ENCODE results near the gene AP2S1.
"Not testable (repeated sequence)": the region's sequence is repeated elsewhere in the genome, so short reads cannot be mapped to it uniquely, and the experiment has no call there.

AP2S1 gene

DNA sequence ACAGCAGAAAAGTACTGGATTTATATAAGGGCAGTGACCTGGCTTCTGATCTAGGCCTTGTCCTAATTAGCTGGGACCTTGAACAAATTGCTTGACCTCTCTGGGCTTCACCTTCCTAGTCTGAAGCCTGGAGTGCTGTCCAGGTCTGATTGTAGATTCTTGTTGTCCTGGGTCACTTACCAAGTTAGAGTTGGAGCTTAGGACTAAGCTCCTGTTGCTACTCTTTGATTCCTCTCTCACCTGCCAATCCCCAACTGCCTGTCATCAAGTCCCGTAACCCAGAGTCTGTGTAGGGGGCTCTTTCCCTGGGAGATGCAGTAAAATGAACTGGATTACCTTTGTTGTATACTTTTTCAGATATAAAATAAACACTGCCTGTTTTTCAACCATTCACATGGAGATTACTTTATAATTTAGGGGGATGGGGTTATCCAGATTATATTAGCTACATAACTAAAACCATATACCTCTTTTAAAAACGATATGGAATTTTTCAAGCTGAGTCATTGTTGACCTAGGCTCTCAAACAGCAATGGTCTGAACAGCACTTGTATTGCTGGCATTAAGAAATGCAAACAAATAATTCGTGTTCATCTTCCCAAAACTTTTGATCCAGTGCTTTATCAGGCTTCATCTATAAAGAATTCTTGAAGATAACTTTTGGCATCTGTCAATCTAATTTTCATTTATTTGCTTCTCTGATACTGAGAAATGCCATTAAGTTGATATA lies 15.9 kb upstream of the AP2S1 start:
- no peak for DNase-seq

DNA sequence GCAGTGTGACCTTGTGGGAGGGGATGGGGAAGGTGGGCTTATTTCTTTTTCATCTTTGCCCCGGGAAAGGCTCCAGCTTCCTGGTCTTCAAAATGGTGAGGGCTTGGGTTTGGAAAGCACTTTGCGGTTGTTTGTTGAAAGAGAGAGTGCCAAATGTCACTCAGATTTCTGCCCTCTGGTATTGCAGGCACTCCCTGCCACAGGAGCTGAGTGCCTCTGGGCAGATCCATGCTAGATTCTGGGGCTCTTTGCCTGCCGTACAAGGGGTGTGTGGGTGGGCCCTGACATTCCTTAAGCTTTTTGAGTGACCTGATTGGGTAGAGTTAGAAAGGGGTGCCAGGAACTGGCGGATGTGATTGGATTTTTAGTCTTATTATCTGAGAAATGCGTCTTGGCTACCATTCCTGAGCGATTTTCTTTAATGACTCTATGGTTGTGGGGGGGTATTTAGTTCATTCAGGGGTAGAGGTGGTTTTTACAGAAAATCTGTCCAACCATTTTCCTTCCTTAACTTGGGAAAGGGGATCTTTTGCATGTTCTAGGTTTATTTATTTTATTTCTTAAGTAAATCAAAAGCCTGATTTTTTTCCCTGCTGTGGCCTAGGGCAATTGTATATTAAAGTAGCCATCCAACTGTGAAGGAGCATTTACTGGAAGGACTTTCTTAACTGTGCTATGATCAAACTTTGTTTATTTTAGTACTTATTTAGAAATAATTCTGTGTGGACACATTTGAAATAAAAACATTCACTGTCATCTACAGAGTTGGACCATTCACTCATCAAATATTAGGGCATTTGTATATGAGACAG lies 13.4 kb upstream of the AP2S1 start:
- peak; percentile 29 for DNase-seq

DNA sequence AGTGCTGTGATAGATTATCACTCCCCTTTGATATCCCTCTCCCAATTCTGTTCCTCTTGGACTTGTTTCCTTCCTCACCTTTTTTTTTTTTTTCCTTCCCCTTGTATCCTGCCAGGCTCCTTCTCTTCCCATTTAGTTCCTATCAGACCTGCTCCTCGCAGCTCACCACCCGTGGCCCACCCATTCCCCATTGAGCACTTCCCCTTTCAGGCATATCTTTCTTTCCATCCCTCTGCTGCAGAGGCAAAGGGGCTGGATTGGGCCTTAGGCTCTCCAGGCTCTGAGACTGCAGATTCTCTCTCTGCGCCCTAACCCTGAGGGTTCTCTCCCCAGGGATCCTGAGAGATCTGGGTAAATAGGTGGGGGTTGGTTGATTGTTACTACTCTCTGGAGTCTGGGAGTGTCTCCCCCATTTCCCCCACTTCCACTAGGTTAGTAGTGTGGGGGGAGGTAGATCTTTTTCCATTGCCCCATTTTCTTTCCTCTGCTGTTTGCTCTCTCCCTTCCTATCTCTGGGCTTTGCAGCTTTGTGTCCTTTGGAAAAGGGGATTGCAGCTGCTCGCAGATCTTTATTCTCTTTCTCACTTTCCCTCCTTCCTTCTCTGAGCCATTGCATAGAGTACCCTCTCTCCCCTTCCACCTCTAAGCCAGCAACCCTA lies 12.5 kb upstream of the AP2S1 start:
- no peak for DNase-seq

DNA sequence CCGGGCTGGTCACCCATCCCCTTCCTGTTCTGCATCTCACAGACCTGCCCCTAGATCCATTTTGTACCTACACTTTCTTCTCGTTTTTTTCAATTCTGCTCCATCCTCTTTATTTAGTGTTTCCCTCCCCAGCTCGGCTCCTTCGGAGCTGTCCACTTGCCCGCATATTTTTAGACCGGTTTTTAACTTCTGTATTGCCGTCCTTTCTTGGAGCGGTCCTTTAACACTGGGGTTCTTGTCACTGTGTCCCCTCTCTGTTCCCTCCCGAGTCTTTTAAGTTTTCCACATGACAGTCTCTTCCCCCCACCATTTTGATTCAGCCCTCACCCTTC lies 11.8 kb upstream of the AP2S1 start:
- DNase-seq = no peak

DNA sequence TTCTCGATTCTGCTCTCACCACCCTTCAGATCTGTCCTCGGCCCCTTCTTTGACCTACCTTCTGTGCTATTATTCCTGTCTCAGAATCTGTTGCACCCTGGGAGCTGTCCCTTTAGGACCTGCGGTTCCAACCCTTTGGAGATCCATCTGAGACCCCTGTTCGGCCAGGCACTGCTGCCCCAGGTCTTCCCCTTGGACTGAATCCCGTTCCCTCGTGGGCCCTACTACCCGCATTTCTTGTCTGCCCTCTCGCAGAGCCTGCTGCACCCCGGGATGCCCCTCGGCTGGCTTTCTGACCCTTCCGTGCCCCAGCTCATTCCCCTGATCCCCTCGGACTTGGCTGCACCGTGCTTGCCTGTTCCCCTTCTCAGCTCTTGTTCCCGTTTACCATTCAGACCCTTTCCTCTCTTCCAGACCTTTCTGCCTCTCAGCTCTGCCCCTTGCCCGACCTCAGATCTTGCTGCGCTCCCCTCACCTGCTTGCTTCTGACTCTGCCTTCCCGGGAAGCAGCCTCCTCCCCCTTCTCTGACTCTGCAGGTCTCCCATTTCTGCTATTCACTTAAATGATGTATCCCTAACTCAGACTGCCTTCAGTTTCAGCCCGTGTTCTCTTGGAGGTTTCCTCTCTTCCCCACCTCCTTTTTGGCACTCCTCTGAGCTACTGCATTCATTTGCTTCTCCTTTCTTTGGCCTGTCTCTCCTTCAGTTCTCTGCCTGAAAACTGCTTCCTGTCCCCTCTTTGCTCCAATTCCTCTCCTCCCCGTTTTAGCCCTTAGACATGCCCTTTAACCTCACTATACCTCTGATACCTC lies 11.3 kb upstream of the AP2S1 start:
- no peak for DNase-seq

DNA sequence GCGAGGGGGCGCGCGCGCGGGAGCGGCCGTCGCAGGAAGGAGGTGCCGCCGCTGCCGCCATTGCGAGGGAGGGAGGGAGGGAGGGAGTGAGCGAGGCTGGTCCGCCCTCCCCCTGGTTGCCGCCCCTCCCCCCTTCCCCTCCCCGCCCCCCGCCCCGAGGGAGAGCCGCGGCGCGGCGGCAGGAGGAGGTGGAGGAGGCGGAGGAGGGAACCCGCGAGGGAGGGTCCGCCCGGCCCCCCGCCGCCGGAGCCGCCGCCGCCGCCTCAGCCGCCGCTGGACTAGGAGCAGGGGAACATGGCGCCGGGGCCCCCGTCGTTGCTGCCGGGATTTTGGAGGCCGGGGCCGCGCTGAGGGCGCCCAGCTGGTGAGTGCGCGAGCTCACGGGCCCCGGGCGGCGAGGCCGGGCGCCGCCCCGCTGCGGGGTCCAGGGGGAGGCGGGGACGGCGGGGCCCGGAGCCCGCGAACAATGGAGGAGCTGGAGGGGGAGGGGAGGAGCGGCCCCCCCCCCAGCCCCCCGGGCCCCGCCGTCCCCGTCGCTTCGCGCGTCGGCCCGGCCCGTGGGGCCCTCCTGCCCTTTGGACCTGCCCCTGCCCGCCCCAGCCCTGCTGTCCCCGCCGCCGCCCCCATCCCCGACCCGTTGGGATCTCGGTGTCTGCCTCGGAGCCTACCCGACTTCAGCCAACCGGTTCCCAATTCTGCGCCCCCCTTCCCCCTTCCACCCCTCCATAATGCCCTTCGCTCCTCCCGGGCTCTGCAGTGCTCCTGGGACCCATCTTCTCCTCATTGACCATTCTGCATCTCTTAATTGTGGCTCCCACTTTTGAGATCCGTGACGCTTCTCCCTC lies 10.4 kb upstream of the AP2S1 start, which contains the start of gene ARHGAP35:
TSS of gene ARHGAP35 (plus strand) at position 152 of the 845 bp plus-strand sequence. CDS start 57,679 bp downstream, outside the sequence.
- DNase-seq = no peak

DNA sequence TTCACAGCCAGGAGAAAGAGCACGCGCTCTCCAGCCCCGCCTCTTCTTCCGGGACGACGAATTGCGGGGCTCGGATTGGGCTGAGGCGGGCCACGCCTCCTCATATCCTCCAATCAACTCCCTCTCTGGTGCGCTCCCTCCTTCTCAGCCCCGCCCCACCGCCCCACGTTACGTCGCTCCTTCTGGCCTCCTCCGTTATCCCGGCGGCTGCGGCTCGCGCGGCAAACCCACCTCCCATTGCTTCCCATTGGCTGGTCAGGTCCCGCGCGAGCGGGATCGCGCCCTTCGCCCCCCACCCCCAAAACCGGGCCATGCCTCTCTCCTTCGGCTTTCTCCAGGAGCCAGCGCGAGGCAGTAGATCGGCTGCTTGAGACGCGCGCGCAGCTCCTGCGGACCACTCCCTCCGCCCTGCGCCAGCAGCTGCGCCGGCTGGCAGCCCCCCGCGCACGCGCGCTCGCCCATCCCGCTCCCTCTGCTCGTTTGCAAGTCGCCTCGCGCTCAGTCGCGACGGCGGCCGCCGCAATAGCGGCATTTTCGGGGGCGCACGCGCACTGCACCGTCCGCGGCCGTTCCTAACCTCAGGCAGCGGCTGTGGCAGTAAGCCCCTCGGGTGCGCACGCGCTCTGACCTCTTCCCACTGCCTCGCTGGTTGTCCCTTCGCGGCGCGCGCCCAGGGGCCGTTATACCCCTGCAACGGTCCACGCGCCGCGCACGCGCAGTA lies 9.6 kb upstream of the AP2S1 start:
- peak; percentile 99 for DNase-seq

DNA sequence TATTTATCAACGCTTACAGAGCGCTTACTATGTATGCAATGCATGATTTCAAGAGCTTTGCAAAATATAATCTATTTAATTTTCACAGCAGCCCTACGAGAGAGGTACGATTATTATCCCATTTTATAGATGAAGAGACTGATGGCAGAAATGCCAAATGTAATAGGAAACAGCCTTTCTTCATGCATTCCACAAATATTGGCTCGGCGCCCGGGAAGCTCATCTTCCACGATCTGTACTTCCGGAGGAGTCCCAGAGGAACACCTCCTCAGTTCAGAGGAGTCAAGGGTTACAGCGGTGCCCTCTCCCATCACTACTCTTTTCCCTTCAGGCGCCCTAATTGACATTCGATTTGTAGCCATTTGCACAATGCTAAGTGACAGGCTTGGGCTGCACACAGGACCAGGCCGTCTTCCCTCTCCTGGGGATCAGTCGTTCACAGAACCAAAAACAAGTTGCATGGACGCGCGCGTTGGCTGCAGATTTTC lies 9.0 kb upstream of the AP2S1 start:
- peak; percentile 89 for DNase-seq

DNA sequence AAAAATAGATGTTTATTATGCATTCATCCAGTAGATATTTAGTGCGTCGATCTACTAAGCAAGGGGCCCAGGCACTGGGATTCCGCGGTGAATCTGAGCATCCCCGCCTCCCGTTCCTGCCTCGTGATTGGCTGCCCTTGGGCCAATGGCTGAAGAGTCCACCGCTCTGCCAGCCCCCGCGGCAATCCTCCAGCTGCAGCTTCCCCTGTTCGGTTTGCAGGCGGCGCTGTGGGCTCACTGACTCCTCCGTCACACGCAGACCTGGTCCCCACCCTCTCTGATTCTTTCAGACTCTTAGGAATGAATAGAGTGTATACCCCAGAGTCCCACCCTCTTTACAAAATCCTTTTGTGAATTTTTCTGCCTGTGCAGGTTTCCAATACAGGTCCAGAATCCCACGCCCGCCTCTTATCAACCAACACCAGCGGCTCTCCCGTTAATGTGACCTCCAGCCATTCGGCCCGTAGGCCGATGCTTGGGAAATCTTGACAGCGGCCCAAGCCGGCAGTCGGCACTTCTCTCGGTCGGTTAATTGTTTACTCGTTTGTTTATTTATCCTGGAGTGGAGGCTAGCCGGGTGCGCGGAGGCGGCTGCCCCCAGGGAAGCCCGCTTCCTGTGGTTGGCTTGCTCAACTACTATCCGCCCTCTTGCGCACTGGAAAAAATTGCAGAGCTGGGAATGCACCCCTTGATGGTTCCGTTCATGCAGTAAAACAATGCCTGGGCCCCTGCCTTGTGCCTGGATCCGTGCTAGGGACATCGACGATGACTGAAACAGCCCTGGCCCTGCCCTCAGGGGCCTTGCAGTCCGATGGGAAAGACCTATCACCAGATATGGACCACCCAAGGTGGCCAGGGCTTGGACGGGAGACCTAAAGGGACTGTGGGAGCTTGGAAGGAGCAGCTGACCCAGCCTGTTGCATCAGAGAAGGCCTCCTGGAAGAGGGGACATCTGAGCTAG lies 5.7 kb upstream of the AP2S1 start:
- peak; percentile 82 for DNase-seq

DNA sequence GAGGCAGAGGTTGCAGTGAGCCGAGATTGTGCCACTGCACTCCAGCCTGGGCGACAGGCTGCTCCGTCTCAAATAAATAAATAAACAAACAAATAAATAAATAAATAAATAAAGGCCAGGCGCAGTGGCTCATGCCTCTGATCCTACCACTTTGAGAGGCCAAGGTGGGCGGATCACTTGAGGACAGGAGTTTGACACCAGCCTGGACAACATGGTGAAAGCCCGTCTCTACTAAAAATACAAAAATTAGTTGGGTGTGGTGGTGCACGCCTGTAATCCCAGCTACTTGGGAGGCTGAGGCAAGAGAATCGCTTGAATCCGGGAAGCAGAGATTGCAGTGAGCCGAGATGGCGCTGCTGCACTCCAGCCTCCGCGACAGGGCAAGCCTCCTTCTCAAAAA lies 4.1 kb upstream of the AP2S1 start:
- DNase-seq = not testable (repeated sequence)

DNA sequence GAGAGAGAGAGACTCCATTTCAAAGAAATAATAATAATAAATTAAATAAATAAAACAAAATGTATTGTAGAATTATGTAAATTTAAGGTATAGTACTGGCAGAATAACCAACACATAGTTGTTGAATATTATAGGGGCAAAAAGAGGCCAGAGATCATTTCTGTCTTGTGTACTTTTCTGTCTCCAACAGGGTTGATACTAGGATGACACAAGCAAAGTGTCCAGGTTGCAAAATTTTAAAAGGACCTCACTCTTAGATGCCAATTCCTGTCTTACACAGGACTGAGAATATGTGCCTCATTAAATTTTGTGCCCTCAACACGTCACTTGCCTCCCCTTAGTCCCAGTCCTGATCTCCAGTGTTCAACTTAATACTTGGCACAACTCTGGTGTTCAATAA lies 2.2 kb upstream of the AP2S1 start:
- no peak for DNase-seq

DNA sequence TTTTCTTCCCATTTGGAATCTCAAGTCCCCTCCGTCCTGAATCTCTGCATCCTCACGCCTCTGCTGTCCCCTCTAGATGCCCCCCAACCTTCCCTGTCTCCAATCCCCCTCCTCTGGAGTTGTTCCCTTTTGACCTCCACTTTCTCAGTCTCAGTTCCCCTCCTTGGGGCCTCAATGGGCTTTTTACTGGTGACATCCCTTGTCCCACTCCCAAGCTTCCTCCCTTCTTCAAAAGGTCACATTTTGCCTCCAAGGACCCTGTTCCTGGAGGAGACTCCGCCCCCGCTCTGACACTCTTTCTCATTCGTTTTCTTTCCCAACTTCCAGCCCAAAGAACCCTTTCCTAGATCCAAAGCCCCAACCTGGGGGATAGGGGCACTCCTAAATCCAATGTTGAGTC lies 1.0 kb downstream of the AP2S1 start:
- DNase-seq = no peak

DNA sequence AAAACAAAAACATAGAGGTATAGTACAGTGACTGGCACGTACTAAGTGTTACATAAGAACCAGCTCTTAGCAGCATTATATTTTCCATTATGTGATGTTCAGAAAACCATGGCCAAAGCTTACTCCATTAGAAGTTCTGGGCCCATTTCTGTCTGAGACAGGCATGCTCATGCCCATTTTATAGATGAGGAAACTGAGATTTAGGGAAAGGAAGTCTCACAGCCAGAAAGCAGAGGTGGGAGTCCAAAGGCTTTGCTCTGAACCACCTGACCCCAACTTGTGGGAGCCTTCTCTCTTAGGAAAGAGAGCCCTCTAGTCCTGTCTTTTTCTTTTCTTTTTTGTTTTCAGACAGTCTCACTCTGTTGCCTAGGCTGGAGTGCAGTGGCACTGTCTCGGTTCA lies 2.3 kb downstream of the AP2S1 start:
- DNase-seq = no peak

DNA sequence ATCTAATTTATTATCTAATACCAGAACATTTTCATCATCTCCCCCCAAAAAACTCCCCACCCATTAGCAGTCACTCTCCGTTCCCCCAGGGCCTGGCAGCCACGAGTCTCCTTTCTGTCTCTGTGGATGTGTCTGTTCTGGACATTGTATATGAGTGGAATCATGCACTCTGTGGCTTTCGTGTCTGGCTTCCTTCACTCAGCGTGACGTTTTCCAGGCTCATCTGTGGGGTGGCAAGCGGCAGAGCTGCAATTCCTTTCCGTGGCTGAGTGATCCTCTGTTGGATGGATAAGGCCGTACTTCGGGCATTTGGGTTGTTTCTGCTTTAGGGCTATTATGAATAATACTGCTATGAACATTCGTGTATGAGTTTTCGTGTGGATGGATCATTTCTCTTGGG lies 3.1 kb downstream of the AP2S1 start:
- DNase-seq = no peak

DNA sequence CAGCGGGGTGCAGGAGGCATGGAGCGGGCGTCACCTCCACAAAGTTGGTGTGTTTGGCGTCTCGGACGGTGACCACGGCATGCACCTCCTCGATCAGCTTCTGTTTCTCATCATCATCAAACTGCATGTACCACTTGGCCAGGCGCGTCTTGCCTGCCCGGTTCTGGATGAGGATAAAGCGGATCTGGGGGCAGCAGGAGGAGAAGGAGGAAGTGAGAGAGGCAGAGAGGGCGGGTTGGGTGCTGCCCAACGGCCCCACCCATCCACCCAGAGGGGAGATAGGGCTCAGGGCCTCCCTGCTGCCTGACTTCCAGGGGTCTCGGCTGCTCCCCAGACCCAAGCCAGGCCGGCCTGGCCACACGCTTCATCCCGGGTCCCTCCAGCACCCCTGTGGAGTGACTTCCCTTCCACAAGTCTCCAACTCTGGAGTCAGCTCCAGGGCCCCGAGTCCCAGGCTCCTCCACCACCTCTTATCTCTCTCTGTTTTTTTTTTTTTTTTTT lies 4.6 kb downstream of the AP2S1 start:
- DNase-seq = no peak

DNA sequence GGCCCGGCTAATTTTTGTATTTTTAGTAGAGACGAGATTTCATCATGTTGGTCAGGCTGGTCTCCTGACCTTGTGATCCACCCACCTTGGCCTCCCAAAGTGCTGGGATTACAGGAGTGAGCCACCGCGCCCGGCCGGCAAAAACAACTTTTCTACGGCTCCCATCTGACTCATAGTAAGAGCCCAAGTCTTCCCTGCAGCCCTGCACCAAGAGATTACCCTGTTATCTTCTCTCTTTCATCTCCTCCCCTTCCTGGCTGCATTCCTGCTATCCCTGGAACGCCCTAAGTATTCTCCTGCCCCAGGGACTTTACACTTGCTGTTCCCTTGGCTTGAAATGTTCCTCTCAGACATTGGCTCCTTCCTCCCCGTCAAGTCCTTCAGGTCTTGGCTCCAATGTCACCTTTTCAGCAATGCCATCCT lies 6.6 kb downstream of the AP2S1 start:
- DNase-seq = no peak

DNA sequence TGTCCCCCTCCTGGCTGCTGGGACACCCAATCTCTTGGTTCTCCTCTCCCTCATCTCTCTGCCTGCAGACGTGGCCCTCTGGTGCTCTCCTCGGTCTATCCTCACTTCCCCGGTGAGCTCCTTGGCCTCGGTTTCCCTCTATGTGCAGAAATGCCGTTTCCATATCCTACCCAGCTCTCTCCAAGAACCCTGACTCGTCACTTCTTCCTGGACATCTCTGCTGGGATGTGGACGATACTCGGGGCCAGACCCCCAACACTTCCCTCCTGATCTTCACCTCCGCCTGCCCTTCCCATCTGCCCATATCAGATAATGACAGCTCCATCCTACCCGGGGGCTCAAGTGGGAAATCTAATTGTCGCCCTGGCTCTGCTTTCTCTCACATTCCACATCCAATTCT lies 7.9 kb downstream of the AP2S1 start:
- no peak for DNase-seq

DNA sequence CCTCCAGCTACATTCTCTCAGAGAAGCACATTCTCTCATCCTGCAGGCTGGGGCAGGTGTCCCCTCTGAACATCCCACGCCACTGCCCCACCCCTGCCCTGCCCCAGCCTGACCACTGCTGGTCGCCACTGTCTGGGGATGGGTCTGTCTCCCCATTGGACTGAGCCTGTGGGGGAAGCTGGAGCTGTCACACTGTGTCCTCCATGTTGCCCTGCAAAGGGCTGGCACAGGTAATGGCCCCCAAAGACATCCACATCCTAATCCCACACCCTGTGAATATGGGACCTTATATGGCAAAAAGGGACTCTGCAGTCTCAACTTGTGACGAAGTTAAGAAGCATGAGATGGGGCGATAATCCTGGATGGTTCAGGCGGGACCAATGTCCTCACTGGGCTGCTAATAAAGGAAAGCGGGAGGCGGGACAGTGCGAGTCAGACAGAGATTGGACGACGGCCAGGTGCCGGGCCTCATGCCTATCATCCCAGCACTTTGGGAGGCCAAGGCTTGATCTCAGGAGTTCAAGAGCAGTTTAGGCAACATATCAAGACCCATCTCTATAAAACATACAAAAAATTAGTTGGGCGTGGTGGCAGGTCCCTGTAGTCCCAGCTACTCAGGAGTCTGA lies 9.1 kb downstream of the AP2S1 start:
- no peak for DNase-seq

DNA sequence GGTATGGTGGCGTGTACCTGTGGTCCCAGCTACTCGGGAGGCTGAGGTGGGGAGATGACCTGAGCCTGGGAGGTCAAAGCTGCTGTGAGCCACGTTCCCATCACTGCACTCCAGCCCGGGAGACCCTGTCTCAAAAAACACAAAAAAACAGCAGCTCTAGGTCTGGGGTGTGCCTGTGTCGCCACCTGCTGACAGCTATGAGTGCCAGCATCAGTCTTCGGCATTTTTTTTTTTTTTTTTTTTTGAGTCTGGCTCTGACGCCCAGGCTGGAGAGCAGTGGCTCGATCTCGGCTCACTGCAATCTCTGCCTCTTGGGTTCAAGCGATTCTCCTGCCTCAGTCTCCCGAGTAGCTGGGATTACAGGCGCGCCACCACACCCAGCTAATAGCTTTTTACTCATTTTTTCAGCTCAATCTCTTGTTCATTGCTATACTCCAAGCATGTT lies 10.1 kb downstream of the AP2S1 start:
- peak; percentile 36 for DNase-seq

Measured in NCI-H446 treated with DMSO at 0.1 percent for 48 hours (cell line).